Subcutaneous adipose tissue (tissue), 4 donors: ENCODE data around the gene KAT5. TPM values are rescaled to one million over a fixed set of nuclear protein-coding genes. Genes with fewer than 3 reads are reported as not detected.

Source experiments
- CTCF ChIP-seq: fragments of 450-650 bp; IDR thresholded peaks from one replicate; pipeline ENCODE4 v1.5.1; 2016; ENCODE audit warnings: low read depth, mild to moderate bottlenecking, control low read depth, antibody characterized with exemption, moderate library complexity
- total RNA-seq, 4 donors: library from RNA; depleted of rRNA; stranded (reverse); fragments of >200 nt; gene quantifications; one replicate each; pipeline ENCODE4 v1.1.0, GENCODE V29; 2016

Gene KAT5
- total RNA-seq, 4 donors from 2014 or later = 39.3 to 54.2 (median 49.0) TPM

- no peak for TF ChIP-seq CTCF
Observed at GRCh38 chr11:65685981-65686380, 26.1 kb upstream of the KAT5 start.

DNA sequence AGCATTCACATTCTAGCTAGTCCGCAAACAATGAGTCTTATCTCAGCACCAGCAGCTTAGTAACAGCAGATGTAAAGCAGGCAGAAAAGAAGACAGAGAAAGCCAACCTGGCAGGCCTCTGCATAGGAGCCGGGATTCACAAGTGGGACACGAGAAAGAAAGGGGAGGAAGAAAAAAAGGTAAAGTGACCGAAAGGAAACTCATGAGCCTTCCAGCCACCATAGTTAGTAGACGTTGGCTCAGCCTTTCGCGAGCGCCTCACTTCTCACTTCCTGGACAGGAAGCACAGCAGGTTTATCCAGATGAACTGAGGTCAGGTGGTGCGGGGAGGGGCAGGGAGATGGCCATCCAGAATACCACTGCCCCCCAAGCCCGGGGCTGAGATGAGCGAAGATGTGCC is 19.7 kb upstream of the KAT5 start:
- TF ChIP-seq CTCF = no peak

- TF ChIP-seq CTCF = no peak
Observed at GRCh38 chr11:65695459-65696241, 16.4 kb upstream of the KAT5 start.

DNA sequence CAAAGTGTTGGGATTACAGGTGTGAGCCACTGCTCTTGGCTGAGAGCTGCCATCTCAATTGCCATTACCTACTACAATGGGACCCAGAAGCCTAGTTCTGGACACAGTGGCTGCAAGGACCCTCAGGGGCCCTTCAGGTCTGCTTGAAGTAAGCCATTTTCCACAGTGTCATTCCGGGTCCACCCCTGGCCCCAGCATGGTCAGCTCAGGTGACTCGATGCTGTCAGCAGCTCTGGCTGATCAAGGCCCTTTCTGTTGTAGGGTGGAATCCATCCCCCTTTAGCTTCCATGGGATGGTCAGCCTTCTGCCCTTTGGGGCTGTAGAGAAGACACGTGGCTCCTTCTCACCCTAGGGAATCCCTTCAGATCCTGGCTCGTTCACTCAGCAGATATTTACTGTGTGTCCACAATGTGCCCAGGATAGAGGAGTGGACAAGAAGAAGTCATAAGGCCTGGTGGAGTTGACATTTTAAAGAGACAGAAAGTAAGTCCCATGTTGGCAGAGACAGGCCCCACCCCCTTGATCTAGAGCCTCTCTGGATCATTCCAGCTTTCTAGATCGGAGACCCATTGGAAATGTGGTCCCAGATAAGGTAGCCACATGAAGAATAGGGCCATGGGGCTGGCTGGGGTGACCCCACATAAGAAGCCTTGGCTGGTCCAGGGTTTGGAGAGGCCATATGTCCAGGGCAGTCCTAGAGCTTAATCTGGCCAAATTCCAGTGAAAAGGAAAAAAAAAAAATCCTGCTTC is 15.1 kb upstream of the KAT5 start:
- no peak for TF ChIP-seq CTCF

- TF ChIP-seq CTCF = no peak
Observed at GRCh38 chr11:65698205-65698604, 13.8 kb upstream of the KAT5 start.

GRCh38 chr11:65699306-65699705 is 12.7 kb upstream of the KAT5 start:
- no peak for TF ChIP-seq CTCF

- no peak for TF ChIP-seq CTCF
Observed at GRCh38 chr11:65700399-65700798, 11.7 kb upstream of the KAT5 start.
